Iris pigment epithelial cell (primary cell): ENCODE data around the gene PINLYP.
"Not testable (repeated sequence)": the region's sequence is repeated elsewhere in the genome, so short reads cannot be mapped to it uniquely, and the experiment has no call there.

Source experiments
- DNase-seq: peaks from one replicate; pipeline ENCODE4 v3.0.0-alpha.2; 2011; ENCODE audit warnings: low read depth

PINLYP gene

GRCh38 chr19:43582495-43582894 lies 6.9 kb downstream of the PINLYP start:
- no peak for DNase-seq

DNA sequence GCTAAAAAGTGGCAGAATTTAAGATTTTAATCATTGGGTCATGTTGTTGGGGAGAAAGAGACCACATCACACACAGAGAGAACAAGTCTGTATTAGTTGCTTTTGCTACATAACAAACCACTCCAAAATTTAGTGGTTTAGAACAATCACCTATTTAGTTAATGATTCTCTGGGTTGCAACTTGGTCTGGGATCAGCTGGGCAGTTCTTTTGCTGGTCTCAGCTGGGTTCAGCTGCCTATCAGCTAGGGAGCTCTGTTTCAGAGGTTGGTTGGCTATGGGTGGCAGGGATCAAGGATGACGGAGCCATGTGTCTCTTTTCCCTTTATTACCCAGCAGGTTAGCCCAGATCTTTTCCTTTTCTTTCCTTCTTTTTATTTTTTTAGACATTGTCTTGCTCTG lies 8.9 kb downstream of the PINLYP start:
- no peak for DNase-seq

- DNase-seq, result no peak
Observed at GRCh38 chr19:43586346-43586745, 10.7 kb downstream of the PINLYP start.

- not testable (repeated sequence) for DNase-seq
Observed at GRCh38 chr19:43587029-43587428, 11.4 kb downstream of the PINLYP start.

GRCh38 chr19:43589277-43589676 lies 13.7 kb downstream of the PINLYP start:
- no peak for DNase-seq

GRCh38 chr19:43589678-43590077 lies 14.1 kb downstream of the PINLYP start:
- DNase-seq, result no peak

DNA sequence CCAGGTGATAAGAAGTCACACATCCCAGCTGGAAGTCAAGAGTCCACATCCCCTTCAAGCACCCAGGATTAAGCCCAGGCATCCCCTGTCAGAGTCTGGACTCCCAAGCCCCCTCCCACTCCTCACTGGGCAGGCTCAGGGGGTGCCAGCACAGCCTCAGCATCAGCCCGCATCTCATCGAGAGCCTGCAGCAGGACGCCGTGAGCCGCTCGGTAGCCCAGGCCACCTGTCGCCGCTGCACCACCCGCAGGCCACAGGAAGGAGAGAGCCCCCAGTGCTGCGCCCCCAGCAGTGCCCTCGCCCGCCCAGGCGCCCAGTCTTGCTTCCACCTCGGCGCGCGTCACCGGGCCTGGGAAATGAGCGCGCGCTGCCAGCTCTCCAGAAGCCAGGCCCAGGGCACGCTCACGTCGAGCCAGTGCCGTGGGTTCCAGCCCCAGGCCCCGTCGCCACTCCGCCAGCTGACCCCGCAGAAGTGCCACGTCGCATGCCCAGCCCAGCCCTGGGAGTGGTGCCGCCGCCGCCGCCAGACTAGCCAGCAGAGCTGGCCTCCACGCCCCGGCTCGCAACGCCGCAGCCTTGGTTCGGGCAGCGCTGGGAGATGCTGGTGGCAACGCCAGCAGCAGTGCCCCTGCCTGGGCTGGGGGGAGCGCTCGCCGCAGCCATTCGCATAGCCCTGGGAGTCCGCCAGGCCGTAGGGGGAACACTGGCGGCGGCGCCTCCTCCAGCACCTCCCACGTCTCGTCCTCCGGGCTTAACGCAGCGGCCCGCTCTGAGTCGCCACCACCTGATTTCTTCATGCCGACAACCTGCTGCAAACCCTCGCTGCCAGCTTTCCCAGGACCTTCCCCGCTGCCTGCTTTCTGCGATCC lies 16.5 kb downstream of the PINLYP start:
- no peak for DNase-seq

DNA sequence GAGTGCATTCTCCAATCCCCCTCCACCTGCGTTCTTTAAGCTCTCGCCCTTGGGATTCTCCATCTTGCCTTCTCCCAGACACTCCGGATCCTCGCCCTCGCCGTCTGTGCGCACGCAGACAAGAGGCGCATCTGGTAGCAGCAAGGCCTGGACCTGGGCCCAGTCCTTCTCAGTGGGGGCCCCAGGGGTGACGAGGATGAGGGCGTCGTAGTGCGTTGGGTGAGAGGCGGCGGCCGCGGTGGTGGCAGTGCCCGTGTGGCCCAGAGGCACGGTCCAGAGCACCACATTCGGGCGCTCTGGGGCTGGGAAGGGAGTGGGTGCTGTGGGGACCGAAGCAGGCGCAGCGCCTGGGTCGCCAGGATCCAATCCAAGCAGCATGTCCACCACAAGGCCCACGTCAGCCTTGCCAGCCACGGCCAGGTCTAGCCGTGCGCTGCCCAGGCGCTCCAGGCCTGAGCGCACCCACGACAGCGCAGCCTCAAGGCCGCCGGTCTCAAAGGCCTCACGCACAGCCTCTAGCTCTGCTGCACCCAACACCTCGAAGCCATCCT lies 17.3 kb downstream of the PINLYP start:
- DNase-seq, result no peak

- no peak for DNase-seq
Observed at GRCh38 chr19:43594081-43594697, 18.6 kb downstream of the PINLYP start.

- peak; percentile 77 for DNase-seq
Observed at GRCh38 chr19:43594710-43595604, 19.4 kb downstream of the PINLYP start.

DNA sequence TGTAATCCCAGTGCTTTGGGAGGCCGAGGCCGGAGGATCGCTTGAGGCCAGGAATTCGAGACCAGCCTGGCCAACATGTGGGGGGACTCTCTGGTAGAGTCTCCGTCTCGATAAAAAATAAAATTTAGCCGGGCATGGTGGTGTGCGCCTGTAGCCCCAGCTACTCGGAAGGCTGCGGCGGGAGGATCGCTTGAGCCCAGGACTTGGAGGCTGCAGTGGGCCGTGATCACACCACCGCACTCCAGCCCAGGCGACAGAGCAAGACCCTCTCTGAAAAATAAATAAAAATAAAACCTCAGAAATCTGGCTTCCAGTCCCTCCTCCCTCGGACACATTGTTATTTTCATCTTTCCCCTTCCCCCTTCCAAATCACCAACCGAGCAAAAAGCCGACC lies 20.0 kb downstream of the PINLYP start:
- no peak for DNase-seq

- DNase-seq, result peak; percentile 98
Observed at GRCh38 chr19:43595999-43596841, 20.6 kb downstream of the PINLYP start, which contains the start of the genes IRGQ and ZNF576. Gene IRGQ (minus strand): TSS chr19:43596134. CDS start chr19:43595338, 796 bp downstream. Gene ZNF576 (plus strand): TSS chr19:43596595. CDS start chr19:43597109, 514 bp downstream.

- DNase-seq, result peak; percentile 19
Observed at GRCh38 chr19:43596842-43597461, 21.4 kb downstream of the PINLYP start.

DNA sequence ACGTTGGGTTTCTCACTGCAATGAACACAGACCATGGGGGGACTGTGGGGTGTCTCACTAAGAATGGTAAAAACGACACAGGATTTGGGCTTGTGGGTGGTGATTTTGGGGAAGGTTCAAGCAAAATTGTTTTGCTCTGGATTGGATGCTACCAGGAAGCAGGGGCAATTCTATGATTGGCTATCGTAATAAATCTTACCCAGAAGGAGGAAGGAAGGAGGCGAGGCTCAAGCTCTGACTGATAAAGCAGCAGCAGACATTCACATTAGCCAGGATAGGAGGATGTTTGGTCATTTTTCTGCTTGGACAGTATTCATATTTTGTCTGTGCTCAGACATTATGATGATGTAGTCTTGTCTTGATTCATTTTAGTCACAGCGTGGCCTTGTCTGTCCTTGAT lies 22.3 kb downstream of the PINLYP start:
- DNase-seq, result no peak

- no peak for DNase-seq
Observed at GRCh38 chr19:43598445-43599240, 23.0 kb downstream of the PINLYP start.

GRCh38 chr19:43599635-43600295 lies 24.2 kb downstream of the PINLYP start:
- no peak for DNase-seq

DNA sequence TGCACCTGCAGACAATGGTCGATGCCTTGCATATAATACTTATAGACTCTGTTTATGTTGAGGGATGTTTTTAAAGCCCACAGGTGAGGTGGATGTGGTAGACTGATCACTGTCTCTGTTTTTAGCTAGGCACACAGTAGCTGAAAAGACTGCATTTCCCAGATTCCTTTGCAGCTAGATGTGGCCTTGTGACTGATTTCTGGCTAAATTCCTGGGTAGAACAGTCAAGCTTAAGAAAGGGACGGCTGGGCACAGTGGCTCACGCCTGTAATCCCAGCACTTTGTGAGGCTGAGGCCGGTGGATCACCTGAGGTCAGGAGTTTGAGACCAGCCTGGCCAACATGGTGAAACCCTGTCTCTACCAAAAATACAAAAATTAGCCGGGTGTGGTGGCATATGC lies 24.7 kb downstream of the PINLYP start:
- DNase-seq, result not testable (repeated sequence)

GRCh38 chr19:43605875-43606568 lies 30.4 kb downstream of the PINLYP start:
- no peak for DNase-seq
